Adrenal gland (tissue), 5 donors: Measurements from ENCODE around the gene TOR4A.

ENCODE experiments used
- POLR2A ChIP-seq, 2 donors: fragments of 450-650 bp; IDR thresholded peaks; one replicate each; pipeline ENCODE4 v1.6.1; 2017; ENCODE audit warnings: antibody characterized with exemption in 2 of 2, mild to moderate bottlenecking in 2 of 2, moderate library complexity in 1 of 2
- TF ChIP-seq, protein P1 (sequence below), 6 experiments: fragments of 450-650 bp in 4 of 6; fragments of 200-600 bp in 2 of 6; sonication (generic) in 1 of 6; IDR thresholded peaks; 1 replicate in 5 of 6; 2 replicates in 1 of 6; pipeline versions ENCODE4 v1.5.1 to v1.8.0; 2016 to 2021; ENCODE audit warnings: antibody characterized with exemption in 6 of 6, mild to moderate bottlenecking in 2 of 6, moderate library complexity in 1 of 6
- donor health status: DM: no; HTN: no; CAD: no.

DNA sequence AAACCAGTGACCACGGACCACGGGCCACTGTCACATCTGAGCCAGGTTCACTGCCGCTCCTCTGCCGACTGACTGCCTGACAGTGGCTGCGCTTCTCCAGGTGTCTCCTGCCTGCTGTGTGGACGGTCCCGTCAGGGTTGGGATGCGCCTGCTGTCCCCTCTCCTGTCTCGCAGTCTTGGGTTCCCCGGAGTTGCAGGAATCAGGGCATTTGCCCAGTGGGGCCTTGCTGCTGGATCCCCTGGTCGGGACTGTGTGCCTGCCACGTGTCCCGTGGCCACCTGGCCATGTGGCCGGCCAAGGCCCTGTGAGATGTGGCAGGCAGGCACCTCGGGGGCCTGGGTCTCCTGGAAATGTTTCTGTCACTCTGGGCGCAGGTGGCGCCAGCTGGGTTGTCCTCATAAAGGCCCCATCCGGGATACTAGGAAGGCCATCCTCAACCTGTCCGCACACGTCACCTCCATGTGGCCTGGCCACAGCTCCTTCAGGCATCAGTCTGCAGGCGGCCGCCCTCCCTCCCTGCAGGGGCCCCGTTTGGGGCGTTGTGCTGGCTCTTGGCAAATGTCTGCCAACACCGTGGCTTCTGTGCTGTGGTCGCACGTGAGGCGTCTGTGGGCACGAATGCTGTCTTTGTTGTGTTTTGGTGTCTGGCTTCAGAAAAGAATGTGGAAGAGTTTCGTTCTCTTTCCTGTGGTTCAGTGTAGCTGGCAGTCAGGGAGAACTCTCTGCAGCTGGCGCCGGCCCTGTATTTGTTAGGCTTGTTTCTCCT is 6.4 kb upstream of the TOR4A start:
- TF ChIP-seq, protein P1, sequence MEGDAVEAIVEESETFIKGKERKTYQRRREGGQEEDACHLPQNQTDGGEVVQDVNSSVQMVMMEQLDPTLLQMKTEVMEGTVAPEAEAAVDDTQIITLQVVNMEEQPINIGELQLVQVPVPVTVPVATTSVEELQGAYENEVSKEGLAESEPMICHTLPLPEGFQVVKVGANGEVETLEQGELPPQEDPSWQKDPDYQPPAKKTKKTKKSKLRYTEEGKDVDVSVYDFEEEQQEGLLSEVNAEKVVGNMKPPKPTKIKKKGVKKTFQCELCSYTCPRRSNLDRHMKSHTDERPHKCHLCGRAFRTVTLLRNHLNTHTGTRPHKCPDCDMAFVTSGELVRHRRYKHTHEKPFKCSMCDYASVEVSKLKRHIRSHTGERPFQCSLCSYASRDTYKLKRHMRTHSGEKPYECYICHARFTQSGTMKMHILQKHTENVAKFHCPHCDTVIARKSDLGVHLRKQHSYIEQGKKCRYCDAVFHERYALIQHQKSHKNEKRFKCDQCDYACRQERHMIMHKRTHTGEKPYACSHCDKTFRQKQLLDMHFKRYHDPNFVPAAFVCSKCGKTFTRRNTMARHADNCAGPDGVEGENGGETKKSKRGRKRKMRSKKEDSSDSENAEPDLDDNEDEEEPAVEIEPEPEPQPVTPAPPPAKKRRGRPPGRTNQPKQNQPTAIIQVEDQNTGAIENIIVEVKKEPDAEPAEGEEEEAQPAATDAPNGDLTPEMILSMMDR (IDR thresholded peaks at IDR 0.05): no peak
- no peak for TF ChIP-seq POLR2A (IDR thresholded peaks at IDR 0.05)
